ENCODE measurements around the gene MDN1. TPM values are rescaled to one million over a fixed set of nuclear protein-coding genes. Genes with fewer than 3 reads are reported as not detected.

The MDN1 gene
- polyA plus RNA-seq, 1 of the 3 experiments (the other 2 are of a cell fraction) = 8.5 TPM

- Histone ChIP-seq H3K9me2 (no peaks in the 10 kb centered on the region), H3K79me2 (ENCODE audit: insufficient read depth) (no peaks in the 10 kb centered on the region), H2AFZ (ENCODE audit: low read depth) (no peak overlapping the region), H3K36me3 (replicated peaks in 1 of 2; ENCODE audit: control insufficient read depth in 1 of 2, insufficient read depth in 2 of 2, low read length in 1 of 2) (peaks cover 46 to 48% of the 10 kb centered on the region in 2 experiments), H3K9me3 (no peaks in the 10 kb centered on the region), H3F3A (replicated peaks; ENCODE audit: insufficient read depth) (peaks cover 5% of the 10 kb centered on the region), H3K9ac (no peak overlapping the region), H3K4me2 (no peak overlapping the region), H3K4me3 (ENCODE audit: low read depth in 2 of 2, low read length in 1 of 2) (no peak overlapping the region), H3K27me3 (ENCODE audit: insufficient read depth) (no peaks in the 10 kb centered on the region), H3K27ac (ENCODE audit: low read depth in 2 of 2, low read length in 1 of 2) (no peak overlapping the region; a peak in 1 of 4 replicates), H4K20me1 (ENCODE audit: insufficient read depth) (no peaks in the 10 kb centered on the region), H3K4me1 (ENCODE audit: control insufficient read depth in 1 of 2, insufficient read depth in 2 of 2, low read depth in 1 of 2, low read length in 1 of 2) (peaks cover 0 to 8% of the 10 kb centered on the region in 2 experiments; a peak in 2 of 4 replicates)
- POLR2A ChIA-PET = no interaction called here
- 96% methylated on average over 5 of the region's 5 CpGs for WGBS (ENCODE audit: low lambda C conversion rate)
- DNase-seq = no peak
- TF ChIP-seq EP300 (IDR thresholded peaks at IDR 0.05; ENCODE audit: borderline replicate concordance in 1 of 2, low read depth in 1 of 2, low read length in 1 of 2) (no peak), MEF2A (IDR thresholded peaks at IDR 0.05; ENCODE audit: borderline replicate concordance, low read depth) (no peak), ZBTB33 (IDR thresholded peaks at IDR 0.05; ENCODE audit: borderline replicate concordance, low read depth) (no peak), TCF12 (IDR thresholded peaks at IDR 0.05) (no peak), RAD21 (IDR thresholded peaks at IDR 0.05; ENCODE audit: low read length) (no peak)
- TF ChIP-seq, protein P1, sequence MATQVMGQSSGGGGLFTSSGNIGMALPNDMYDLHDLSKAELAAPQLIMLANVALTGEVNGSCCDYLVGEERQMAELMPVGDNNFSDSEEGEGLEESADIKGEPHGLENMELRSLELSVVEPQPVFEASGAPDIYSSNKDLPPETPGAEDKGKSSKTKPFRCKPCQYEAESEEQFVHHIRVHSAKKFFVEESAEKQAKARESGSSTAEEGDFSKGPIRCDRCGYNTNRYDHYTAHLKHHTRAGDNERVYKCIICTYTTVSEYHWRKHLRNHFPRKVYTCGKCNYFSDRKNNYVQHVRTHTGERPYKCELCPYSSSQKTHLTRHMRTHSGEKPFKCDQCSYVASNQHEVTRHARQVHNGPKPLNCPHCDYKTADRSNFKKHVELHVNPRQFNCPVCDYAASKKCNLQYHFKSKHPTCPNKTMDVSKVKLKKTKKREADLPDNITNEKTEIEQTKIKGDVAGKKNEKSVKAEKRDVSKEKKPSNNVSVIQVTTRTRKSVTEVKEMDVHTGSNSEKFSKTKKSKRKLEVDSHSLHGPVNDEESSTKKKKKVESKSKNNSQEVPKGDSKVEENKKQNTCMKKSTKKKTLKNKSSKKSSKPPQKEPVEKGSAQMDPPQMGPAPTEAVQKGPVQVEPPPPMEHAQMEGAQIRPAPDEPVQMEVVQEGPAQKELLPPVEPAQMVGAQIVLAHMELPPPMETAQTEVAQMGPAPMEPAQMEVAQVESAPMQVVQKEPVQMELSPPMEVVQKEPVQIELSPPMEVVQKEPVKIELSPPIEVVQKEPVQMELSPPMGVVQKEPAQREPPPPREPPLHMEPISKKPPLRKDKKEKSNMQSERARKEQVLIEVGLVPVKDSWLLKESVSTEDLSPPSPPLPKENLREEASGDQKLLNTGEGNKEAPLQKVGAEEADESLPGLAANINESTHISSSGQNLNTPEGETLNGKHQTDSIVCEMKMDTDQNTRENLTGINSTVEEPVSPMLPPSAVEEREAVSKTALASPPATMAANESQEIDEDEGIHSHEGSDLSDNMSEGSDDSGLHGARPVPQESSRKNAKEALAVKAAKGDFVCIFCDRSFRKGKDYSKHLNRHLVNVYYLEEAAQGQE (IDR thresholded peaks at IDR 0.05; ENCODE audit: low read depth, low read length) = no peak
- TF ChIP-seq, protein P2, sequence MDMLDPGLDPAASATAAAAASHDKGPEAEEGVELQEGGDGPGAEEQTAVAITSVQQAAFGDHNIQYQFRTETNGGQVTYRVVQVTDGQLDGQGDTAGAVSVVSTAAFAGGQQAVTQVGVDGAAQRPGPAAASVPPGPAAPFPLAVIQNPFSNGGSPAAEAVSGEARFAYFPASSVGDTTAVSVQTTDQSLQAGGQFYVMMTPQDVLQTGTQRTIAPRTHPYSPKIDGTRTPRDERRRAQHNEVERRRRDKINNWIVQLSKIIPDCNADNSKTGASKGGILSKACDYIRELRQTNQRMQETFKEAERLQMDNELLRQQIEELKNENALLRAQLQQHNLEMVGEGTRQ (IDR thresholded peaks at IDR 0.05; ENCODE audit: borderline replicate concordance, low read depth, low read length) = no peak
- CTCF ChIA-PET = interaction anchor here (0.7 to 1.8 kb wide), 3 partner anchors 29 to 302 kb away, joined by 3 to 5 read pairs (median 4); partner anchors contain the start of gene LYRM2
Observed at GRCh38 chr6:89667872-89668556, 151.6 kb downstream of the MDN1 start.

DNA sequence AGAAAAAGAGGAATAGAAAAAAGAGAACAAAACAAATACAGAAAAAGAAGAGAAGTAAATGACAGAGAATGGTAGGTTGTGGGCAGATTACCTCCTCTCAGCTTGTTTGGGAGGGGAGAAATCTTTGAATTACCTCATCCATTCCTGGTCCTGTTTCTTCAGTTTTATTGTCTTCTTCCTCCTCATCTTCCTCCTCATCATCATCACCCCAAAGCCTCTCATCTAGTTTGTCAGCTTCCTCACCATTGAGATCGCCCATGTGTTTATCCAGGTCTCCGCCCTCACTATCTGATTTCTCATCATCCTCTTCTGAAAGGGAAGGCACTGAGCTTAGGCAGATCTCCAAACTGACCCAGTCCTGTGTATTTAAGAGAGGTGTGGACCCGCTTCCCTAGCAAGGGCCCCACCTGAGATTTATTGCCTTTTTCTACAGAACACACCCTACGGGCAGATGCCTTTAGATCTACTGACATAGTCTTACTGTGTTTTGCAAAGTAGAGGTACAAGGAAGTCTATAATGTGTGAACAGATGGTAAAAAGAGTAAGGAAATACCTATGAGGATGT, 156.9 kb downstream of the MDN1 start:
- H4K20me1 ChIP-seq (ENCODE audit: insufficient read depth) = no peaks in the 10 kb centered on the region
- no peak for DNase-seq
- whole genome bisulfite sequencing (ENCODE audit: low lambda C conversion rate) = 97% methylated on average over 4 of the region's 4 CpGs
- ChIA-PET POLR2A (no interaction called here), CTCF (interaction anchor here (1.2 kb wide), 1 partner anchor 291 kb away, joined by 3 read pairs; no protein-coding TSS in a partner anchor)
- H3K4me2 ChIP-seq = no peak overlapping the region
- peaks cover 5% of the 10 kb centered on the region for H3F3A ChIP-seq (replicated peaks; ENCODE audit: insufficient read depth)
- H3K9ac ChIP-seq = no peak overlapping the region
- no peaks in the 10 kb centered on the region for H3K9me3 ChIP-seq
- no peak overlapping the region for H3K27ac ChIP-seq (ENCODE audit: low read depth in 2 of 2, low read length in 1 of 2)
- H3K27me3 ChIP-seq (ENCODE audit: insufficient read depth) = no peaks in the 10 kb centered on the region
- H3K9me2 ChIP-seq = no peaks in the 10 kb centered on the region
- H3K4me1 ChIP-seq (ENCODE audit: control insufficient read depth in 1 of 2, insufficient read depth in 2 of 2, low read depth in 1 of 2, low read length in 1 of 2) = peaks cover 0 to 3% of the 10 kb centered on the region in 2 experiments; a peak in 1 of 4 replicates
- no peaks in the 10 kb centered on the region for H3K79me2 ChIP-seq (ENCODE audit: insufficient read depth)
- no peak overlapping the region for H3K4me3 ChIP-seq (ENCODE audit: low read depth in 2 of 2, low read length in 1 of 2)
- H3K36me3 ChIP-seq (replicated peaks in 1 of 2; ENCODE audit: control insufficient read depth in 1 of 2, insufficient read depth in 2 of 2, low read length in 1 of 2) = peaks cover 49 to 61% of the 10 kb centered on the region in 2 experiments
- H2AFZ ChIP-seq (ENCODE audit: low read depth) = no peak overlapping the region
- TF ChIP-seq YY1 (IDR thresholded peaks at IDR 0.05; ENCODE audit: low read depth) = no peak
- no peak for TF ChIP-seq RFX5 (IDR thresholded peaks at IDR 0.05; ENCODE audit: low read length)
- no peak for TF ChIP-seq SIN3A (IDR thresholded peaks at IDR 0.05; ENCODE audit: borderline replicate concordance, low read depth, low read length)
- no peak for TF ChIP-seq ZBTB33 (IDR thresholded peaks at IDR 0.05; ENCODE audit: borderline replicate concordance, low read depth)
- no peak for TF ChIP-seq RCOR1 (IDR thresholded peaks at IDR 0.05; ENCODE audit: low read length)
- no peak for TF ChIP-seq EP300 (IDR thresholded peaks at IDR 0.05; ENCODE audit: borderline replicate concordance in 1 of 2, low read depth in 1 of 2, low read length in 1 of 2)
- TF ChIP-seq RAD21 (IDR thresholded peaks at IDR 0.05; ENCODE audit: low read length) = no peak
- TF ChIP-seq NRF1 (IDR thresholded peaks at IDR 0.05; ENCODE audit: low read depth, low read length) = no peak
- no peak for TF ChIP-seq JUND (IDR thresholded peaks at IDR 0.05)
- TF ChIP-seq MXI1 (IDR thresholded peaks at IDR 0.05; ENCODE audit: low read depth, low read length) = no peak
- no peak for TF ChIP-seq MEF2A (IDR thresholded peaks at IDR 0.05; ENCODE audit: borderline replicate concordance, low read depth)
- TF ChIP-seq EZH2phosphoT487 (IDR thresholded peaks at IDR 0.05; ENCODE audit: borderline replicate concordance, low read depth) = no peak

All from SK-N-SH (cell line).